Spleen (tissue), 11 donors: Measurements from ENCODE around the gene AQP5. TPM values are rescaled to one million over a fixed set of nuclear protein-coding genes. Genes with fewer than 3 reads are reported as not detected.

ENCODE experiments used
- DNase-seq: peaks from one replicate; pipeline ENCODE4 v3.0.0-alpha.2; 2020
- H3K27ac ChIP-seq, 8 donors: fragments of 200-600 bp; sonication (generic) in 7 of 8; 1 replicate in 4 of 8; 2 replicates in 4 of 8; pipeline versions ENCODE4 v1.5.0 to v1.8.0; 2016 to 2021; ENCODE audit warnings: inconsistent platforms in 4 of 8, mild to moderate bottlenecking in 4 of 8, moderate library complexity in 1 of 8
- H3K27me3 ChIP-seq, 7 donors: fragments of 200-600 bp; sonication (generic) in 6 of 7; replicated peaks in 1 of 7; 1 replicate in 4 of 7; 2 replicates in 3 of 7; pipeline versions ENCODE4 v1.5.0 to v1.8.0; 2016 to 2021; ENCODE audit warnings: inconsistent platforms in 3 of 7, mild to moderate bottlenecking in 1 of 7
- H3K36me3 ChIP-seq, 6 donors: fragments of 200-600 bp; sonication (generic) in 5 of 6; 1 replicate in 4 of 6; 2 replicates in 2 of 6; pipeline versions ENCODE4 v1.5.0 to v1.8.0; 2016 to 2021; ENCODE audit warnings: inconsistent platforms in 2 of 6
- H3K4me1 ChIP-seq, 6 donors: fragments of 200-600 bp; sonication (generic) in 5 of 6; 1 replicate in 3 of 6; 2 replicates in 3 of 6; pipeline versions ENCODE4 v1.5.0 to v1.8.0; 2016 to 2021; ENCODE audit warnings: inconsistent platforms in 3 of 6
- H3K4me3 ChIP-seq, 8 donors: fragments of 200-600 bp; sonication (generic) in 7 of 8; 1 replicate in 4 of 8; 2 replicates in 4 of 8; pipeline versions ENCODE4 v1.5.0 to v1.8.0; 2016 to 2021; ENCODE audit warnings: inconsistent platforms in 4 of 8, mild to moderate bottlenecking in 4 of 8, moderate library complexity in 2 of 8
- H3K9me3 ChIP-seq, 8 donors: fragments of 200-600 bp; sonication (generic) in 7 of 8; 1 replicate in 4 of 8; 2 replicates in 4 of 8; pipeline versions ENCODE4 v1.5.0 to v1.8.0; 2016 to 2021; ENCODE audit warnings: inconsistent platforms in 4 of 8
- CTCF ChIP-seq, 11 experiments: fragments of 200-600 bp in 7 of 11; fragments of 450-650 bp in 4 of 11; sonication (generic) in 4 of 11; IDR thresholded peaks in 8 of 11; conservative IDR thresholded peaks in 3 of 11; 1 replicate in 7 of 11; 2 replicates in 4 of 11; pipeline versions ENCODE4 v1.4.0 to v1.8.0; 2016 to 2021; ENCODE audit warnings: antibody characterized with exemption in 11 of 11, inconsistent platforms in 4 of 11, mild to moderate bottlenecking in 1 of 11
- POLR2A ChIP-seq, 3 donors: fragments of 450-650 bp; IDR thresholded peaks; one replicate each; pipeline ENCODE4 v1.5.1; 2017; ENCODE audit warnings: antibody characterized with exemption in 3 of 3, mild to moderate bottlenecking in 1 of 3
- POLR2AphosphoS5 ChIP-seq, 3 donors: sonication (generic); formaldehyde crosslinking; IDR thresholded peaks; one replicate each; pipeline ENCODE4 v1.5.1; 2017; ENCODE audit warnings: antibody characterized with exemption in 3 of 3
- WGBS, 5 donors: extraction: QIAGEN DNeasy Blood & Tissue Kit in 3 of 5; methylation state at CpG; one replicate each; pipeline versions ENCODE4 v1.1.5 to v1.1.7; 2013 to 2018; 5-methylcytosine and 5-hydroxymethylcytosine counted together
- intact Hi-C: fragments of 100-400 bp; cut with DNase I; formaldehyde crosslinking; loops from one replicate; pipeline ENCODE4 v1.15.0; 2023; ENCODE audit warnings: low total_unique reads
- polyA plus RNA-seq, 3 donors: library from polyadenylated mRNA; stranded (reverse); fragments of 200-250 nt; gene quantifications; one replicate each; pipeline ENCODE4 v1.2.1, GENCODE V29; 2013
- total RNA-seq, 7 donors: library from RNA; depleted of rRNA in 3 of 7; stranded (reverse); fragments of >200 nt in 3 of 7; fragmentation: NEBNext Ultra II Directional in 4 of 7; extraction: Animal tissue kit (Norgen Biotek cat#: 25700) in 4 of 7; gene quantifications; one replicate each; pipeline versions ENCODE4 v1.1.0 to v1.2.1, GENCODE V29; 2016 to 2021
- donor health status: healthy with polysubstance abuse.
- donor health status: DM: no; HTN: no; CAD: no; lungs with moderate emphysema.
- donor health status: DM: no; HTN: no; CAD: no.
- donor health status: Bipolar disorder and iron deficiency.
- donor health status: healthy.
- donor health status: DM: no; HTN: no; CAD: no.
- donor health status: DM: yes; HTN: yes; CAD: no.

AQP5 gene
- total and polyA plus RNA-seq, 10 donors: 0.05 to 0.46 (median 0.30) TPM; not detected in 5

DNA sequence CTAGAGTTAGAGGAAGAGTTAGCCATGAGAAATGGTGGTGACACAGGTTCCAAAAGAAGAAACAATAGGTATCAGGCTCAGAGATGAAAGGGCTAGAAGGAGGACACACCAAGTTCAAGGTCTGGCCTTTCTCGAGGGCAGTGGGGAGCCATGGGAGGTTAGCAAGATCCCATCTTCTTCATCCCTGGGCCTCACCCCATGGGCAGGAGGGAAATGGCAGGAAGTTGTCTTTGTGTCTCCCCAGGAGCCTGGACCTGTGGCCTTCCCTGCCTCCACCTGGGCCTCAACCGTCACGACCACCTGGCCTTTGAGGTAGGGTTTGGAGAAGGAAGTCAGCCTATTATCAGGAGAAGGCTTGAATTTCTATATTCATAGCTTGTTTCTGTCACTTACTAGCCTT is 17.0 kb upstream of the AQP5 start:
- Histone ChIP-seq H3K36me3 (no peaks in the 10 kb centered on the region), H3K9me3 (no peaks in the 10 kb centered on the region), H3K27ac (peak overlapping the region in 2 of 8 donors; percentile 58), H3K4me3 (no peak overlapping the region), H3K4me1 (peaks cover 5 to 33% (median 15%) of the 10 kb centered on the region in 6 donors), H3K27me3 (peaks cover 0 to 13% (median 0%) of the 10 kb centered on the region in 7 donors)
- peak; percentile 69 for DNase-seq
- intact Hi-C loops: no loop called here
- TF ChIP-seq POLR2AphosphoS5 (IDR thresholded peaks at IDR 0.05): no peak
- no peak for TF ChIP-seq CTCF (IDR thresholded peaks at IDR 0.05 in 8 of 11, conservative IDR thresholded peaks at IDR 0.05 in 3 of 11)
- WGBS, 5 donors: 66 to 91% (median 76%) methylated on average over 3 of the region's 3 CpGs

GRCh38 chr12:49945394-49946080 is 16.1 kb upstream of the AQP5 start:
- Histone ChIP-seq H3K9me3 (no peaks in the 10 kb centered on the region), H3K4me3 (peak overlapping the region in 3 of 8 donors; percentile 16 to 62 (median 24)), H3K36me3 (no peaks in the 10 kb centered on the region), H3K27me3 (peaks cover 0 to 21% (median 0%) of the 10 kb centered on the region in 7 donors), H3K4me1 (peaks cover 5 to 33% (median 15%) of the 10 kb centered on the region in 6 donors), H3K27ac (peak overlapping the region in 6 of 8 donors; percentile 14 to 66 (median 50))
- DNase-seq: peak; percentile 90
- intact Hi-C loops: no loop called here
- TF ChIP-seq POLR2A (IDR thresholded peaks at IDR 0.05) (no peak), CTCF (IDR thresholded peaks at IDR 0.05 in 8 of 11, conservative IDR thresholded peaks at IDR 0.05 in 3 of 11) (peak; percentile 52 to 92 (median 75)), POLR2AphosphoS5 (IDR thresholded peaks at IDR 0.05) (peak in 2 of 3 donors; percentile 55 to 64)
- 5 to 13% (median 10%) methylated on average over 28 of the region's 28 CpGs for WGBS, 5 donors

GRCh38 chr12:49946086-49946485 is 15.6 kb upstream of the AQP5 start:
- H3K27ac ChIP-seq: no peak overlapping the region
- no peaks in the 10 kb centered on the region for H3K36me3 ChIP-seq
- peaks cover 5 to 33% (median 15%) of the 10 kb centered on the region in 6 donors for H3K4me1 ChIP-seq
- no peak overlapping the region for H3K4me3 ChIP-seq
- H3K27me3 ChIP-seq: peaks cover 0 to 26% (median 0%) of the 10 kb centered on the region in 7 donors
- intact Hi-C loops: no loop called here
- TF ChIP-seq POLR2A (IDR thresholded peaks at IDR 0.05) (no peak), POLR2AphosphoS5 (IDR thresholded peaks at IDR 0.05) (no peak), CTCF (IDR thresholded peaks at IDR 0.05 in 8 of 11, conservative IDR thresholded peaks at IDR 0.05 in 3 of 11) (no peak)
- H3K9me3 ChIP-seq: no peaks in the 10 kb centered on the region
- 86 to 92% (median 90%) methylated on average over 9 of the region's 9 CpGs for WGBS, 5 donors
- peak; percentile 18 for DNase-seq

DNA sequence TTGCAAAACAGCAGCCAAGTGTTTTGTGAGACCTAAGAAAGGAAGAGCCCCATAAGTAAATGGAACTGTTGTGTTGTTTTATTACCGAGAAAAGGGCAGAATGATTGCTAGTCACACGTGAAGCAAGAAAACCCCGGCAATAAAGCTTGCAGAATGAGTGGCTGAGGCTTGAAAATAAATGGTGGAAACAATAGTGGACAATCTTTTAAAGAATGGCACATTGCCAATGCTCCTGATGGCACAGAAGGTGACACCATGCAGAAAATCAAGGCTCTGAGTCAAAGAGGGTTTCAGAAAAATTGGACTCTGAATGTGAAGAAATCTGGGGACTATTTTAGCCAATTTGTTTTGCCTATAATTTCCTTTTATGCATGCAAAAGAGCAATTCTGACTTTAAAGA is 15.2 kb upstream of the AQP5 start:
- TF ChIP-seq POLR2AphosphoS5 (IDR thresholded peaks at IDR 0.05) (no peak), CTCF (IDR thresholded peaks at IDR 0.05 in 8 of 11, conservative IDR thresholded peaks at IDR 0.05 in 3 of 11) (no peak), POLR2A (IDR thresholded peaks at IDR 0.05) (no peak)
- 71 to 80% (median 77%) methylated on average over 3 of the region's 3 CpGs for WGBS, 5 donors
- peaks cover 5 to 35% (median 15%) of the 10 kb centered on the region in 6 donors for H3K4me1 ChIP-seq
- intact Hi-C loops: no loop called here
- no peak overlapping the region for H3K4me3 ChIP-seq
- H3K9me3 ChIP-seq: no peaks in the 10 kb centered on the region
- H3K36me3 ChIP-seq: no peaks in the 10 kb centered on the region
- no peak overlapping the region for H3K27ac ChIP-seq
- DNase-seq: no peak
- peaks cover 0 to 30% (median 0%) of the 10 kb centered on the region in 7 donors for H3K27me3 ChIP-seq
